ENCODE data around the gene ZNF574.

The ZNF574 gene

DNA sequence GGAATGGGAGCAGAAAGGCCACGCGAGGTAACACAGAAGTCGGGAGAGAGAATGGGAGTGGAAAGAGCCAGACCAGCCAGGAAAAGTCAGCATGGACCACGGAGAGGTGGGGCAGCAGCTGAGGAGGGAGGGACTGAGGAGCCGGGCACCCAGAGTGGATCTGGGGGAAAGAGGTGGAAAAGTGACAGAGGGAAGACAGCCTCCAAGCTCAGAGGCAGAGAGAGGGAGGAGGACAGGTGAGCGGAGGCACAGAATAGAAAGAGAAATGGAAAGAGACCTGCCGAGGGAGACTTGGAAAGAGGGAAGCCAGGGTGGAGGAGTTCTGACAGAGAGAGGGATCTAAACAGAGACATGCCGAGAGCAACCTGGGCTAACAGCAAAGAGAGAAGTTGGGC lies 7.6 kb upstream of the ZNF574 start:
- no peak for TF ChIP-seq CTCF (conservative IDR thresholded peaks at IDR 0.05; ENCODE audit: low read depth, low read length)
- peak overlapping the region; percentile 51 for H3K4me3 ChIP-seq (ENCODE audit: low read length)
- no peak for DNase-seq (ENCODE audit: low read depth)

DNA sequence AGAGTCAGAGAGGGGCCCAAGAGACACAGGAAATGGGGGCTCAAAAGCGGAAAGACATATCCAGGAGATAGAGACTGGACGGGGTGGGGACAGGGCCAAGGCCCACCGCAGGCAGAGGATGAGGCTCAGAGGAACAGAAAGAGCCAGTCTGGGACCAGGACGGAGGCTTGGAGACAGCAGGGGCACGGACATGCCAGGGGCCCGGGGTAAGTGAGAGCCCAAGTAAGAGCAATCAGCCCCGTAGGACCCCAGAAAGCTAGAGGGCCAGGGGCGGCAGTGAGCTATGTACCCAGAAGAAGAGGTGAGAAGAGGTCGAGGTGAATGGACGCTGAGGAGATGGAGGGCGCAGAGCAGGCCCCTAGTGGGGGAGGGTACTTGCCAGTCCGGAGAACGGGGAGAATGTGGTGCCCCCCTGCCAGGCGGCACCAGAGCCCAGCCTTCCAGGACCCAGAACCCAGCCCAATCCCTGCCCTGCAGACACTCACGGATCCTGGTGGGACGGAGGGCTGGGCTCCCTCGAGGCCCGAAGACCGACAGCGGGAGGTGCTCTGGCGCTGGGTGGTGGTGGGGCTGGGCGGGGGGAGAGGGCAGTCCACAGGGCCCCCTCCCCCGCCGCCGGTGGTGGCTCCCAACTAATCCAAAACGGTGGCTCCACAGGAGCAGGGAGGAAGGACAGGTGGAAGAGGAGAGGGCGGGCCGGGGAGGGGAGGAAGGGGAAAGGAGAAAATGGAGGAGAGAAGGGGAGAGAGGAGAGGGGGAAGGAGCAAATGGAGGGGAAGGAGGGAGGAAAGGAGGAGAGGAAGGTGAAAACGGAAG lies 7.0 kb upstream of the ZNF574 start:
- DNase-seq (ENCODE audit: low read depth) = no peak
- H3K4me3 ChIP-seq (ENCODE audit: low read length) = peak overlapping the region; percentile 51
- TF ChIP-seq CTCF (conservative IDR thresholded peaks at IDR 0.05; ENCODE audit: low read depth, low read length) = no peak

- peak within 1 kb of the TSS; percentile 51 for H3K4me3 ChIP-seq (ENCODE audit: low read length)
- DNase-seq (ENCODE audit: low read depth) = no peak
- no peak for TF ChIP-seq CTCF (conservative IDR thresholded peaks at IDR 0.05; ENCODE audit: low read depth, low read length)
Observed at GRCh38 chr19:42069619-42070351, 6.2 kb upstream of the ZNF574 start, which contains the start of gene GRIK5. Gene GRIK5 (minus strand): TSS chr19:42070206. CDS start chr19:42065770, 4,436 bp downstream.

GRCh38 chr19:42071247-42071646 lies 4.7 kb upstream of the ZNF574 start:
- no peak for DNase-seq (ENCODE audit: low read depth)
- H3K4me3 ChIP-seq (ENCODE audit: low read length) = no peak overlapping the region
- TF ChIP-seq CTCF (conservative IDR thresholded peaks at IDR 0.05; ENCODE audit: low read depth, low read length) = no peak

GRCh38 chr19:42074513-42075363 lies 1.2 kb upstream of the ZNF574 start:
- TF ChIP-seq CTCF (conservative IDR thresholded peaks at IDR 0.05; ENCODE audit: low read depth, low read length) = no peak
- peak overlapping the region; percentile 79 for H3K4me3 ChIP-seq (ENCODE audit: low read length)
- DNase-seq (ENCODE audit: low read depth) = no peak

DNA sequence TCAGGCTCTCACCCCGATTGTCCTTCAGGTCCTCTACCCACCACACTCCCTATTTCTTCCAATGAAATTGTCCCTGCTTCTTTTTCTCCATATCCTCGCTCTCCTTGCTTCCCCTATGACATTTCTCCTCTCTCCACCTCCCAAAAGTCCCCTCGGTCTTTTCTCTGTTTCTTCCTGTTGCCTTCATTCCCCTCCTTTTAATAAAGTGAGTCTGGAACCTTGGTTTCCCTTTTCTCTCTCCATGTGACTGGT lies 676 bp upstream of the ZNF574 start:
- no peak for DNase-seq (ENCODE audit: low read depth)
- no peak for TF ChIP-seq CTCF (conservative IDR thresholded peaks at IDR 0.05; ENCODE audit: low read depth, low read length)
- peak overlapping the region; percentile 79 for H3K4me3 ChIP-seq (ENCODE audit: low read length)
